Neuronal stem cell (in vitro differentiated cells): ENCODE results near the gene DCPS.
"Not testable (repeated sequence)": the region's sequence is repeated elsewhere in the genome, so short reads cannot be mapped to it uniquely, and the experiment has no call there.

Source experiments
- DNase-seq: peaks from one replicate; pipeline ENCODE4 v3.0.0-alpha.2; 2013; ENCODE audit warnings: low spot score
- H2AFZ ChIP-seq: one replicate; pipeline ENCODE4 v1.6.1; 2013; ENCODE audit warnings: mild to moderate bottlenecking, low read length, inconsistent platforms
- H2AK5ac ChIP-seq: 2 replicates; pipeline ENCODE4 v1.6.1; 2013; ENCODE audit warnings: low read depth, mild to moderate bottlenecking, inconsistent platforms, low read length, moderate library complexity, mixed read lengths
- H2BK120ac ChIP-seq: 2 replicates; pipeline ENCODE4 v1.6.1; 2013; ENCODE audit warnings: low read depth, mild to moderate bottlenecking, inconsistent platforms, low read length, moderate library complexity, mixed read lengths
- H2BK12ac ChIP-seq: one replicate; pipeline ENCODE4 v1.6.1; 2013; ENCODE audit warnings: low read length, inconsistent platforms
- H2BK15ac ChIP-seq: 2 replicates; pipeline ENCODE4 v1.6.1; 2013; ENCODE audit warnings: mild to moderate bottlenecking, low read length, inconsistent platforms, mixed read lengths
- H2BK5ac ChIP-seq: one replicate; pipeline ENCODE4 v1.6.1; 2013; ENCODE audit warnings: inconsistent platforms, mild to moderate bottlenecking, low read length, moderate library complexity
- H3K14ac ChIP-seq: one replicate; pipeline ENCODE4 v1.6.1; 2013; ENCODE audit warnings: low read length, inconsistent platforms
- H3K18ac ChIP-seq: 2 replicates; pipeline ENCODE4 v1.6.1; 2013; ENCODE audit warnings: low read length, inconsistent platforms
- H3K23ac ChIP-seq: 2 replicates; pipeline ENCODE4 v1.6.1; 2013; ENCODE audit warnings: low read depth, mild to moderate bottlenecking, mixed read lengths, low read length, inconsistent platforms; ENCODE audit not compliant: poor library complexity
- H3K27ac ChIP-seq: replicated peaks from 3 replicates; pipeline ENCODE4 v1.5.1; 2013; ENCODE audit warnings: low read length, inconsistent platforms
- H3K27me3 ChIP-seq, 3 experiments: 2 replicates each; pipeline ENCODE4 v1.6.1; 2013; ENCODE audit warnings: low read length in 3 of 3, mild to moderate bottlenecking in 2 of 3, inconsistent platforms in 1 of 3, low read depth in 1 of 3, mixed read lengths in 1 of 3, moderate library complexity in 1 of 3; ENCODE audit not compliant: control insufficient read depth in 3 of 3, insufficient read depth in 3 of 3
- H3K36me3 ChIP-seq, 2 donors: replicated peaks in 1 of 2; 2 replicates each; pipeline ENCODE4 v1.6.1; 2013; ENCODE audit warnings: low read length in 2 of 2; ENCODE audit not compliant: control insufficient read depth in 2 of 2, insufficient read depth in 2 of 2
- H3K4ac ChIP-seq: 2 replicates; pipeline ENCODE4 v1.6.1; 2013; ENCODE audit warnings: inconsistent platforms, mild to moderate bottlenecking, low read length, moderate library complexity
- H3K4me1 ChIP-seq, 2 donors: 1 replicate in 1 of 2; 2 replicates in 1 of 2; pipeline ENCODE4 v1.6.1; 2013; ENCODE audit warnings: low read length in 2 of 2, low read depth in 1 of 2; ENCODE audit not compliant: control insufficient read depth in 2 of 2, insufficient read depth in 1 of 2
- H3K4me2 ChIP-seq: one replicate; pipeline ENCODE4 v1.6.1; 2013; ENCODE audit warnings: mild to moderate bottlenecking, low read length, inconsistent platforms; ENCODE audit not compliant: insufficient read depth, poor library complexity, severe bottlenecking
- H3K4me3 ChIP-seq, 2 donors: 2 replicates each; pipeline ENCODE4 v1.5.1; 2013; ENCODE audit warnings: low read length in 2 of 2, mild to moderate bottlenecking in 2 of 2, inconsistent platforms in 1 of 2, moderate library complexity in 1 of 2
- H3K79me1 ChIP-seq: one replicate; pipeline ENCODE4 v1.6.1; 2013; ENCODE audit warnings: low read depth, mild to moderate bottlenecking, inconsistent platforms, low read length, moderate library complexity
- H3K9ac ChIP-seq: one replicate; pipeline ENCODE4 v1.6.1; 2013; ENCODE audit warnings: mild to moderate bottlenecking, low read depth, low read length, inconsistent platforms; ENCODE audit not compliant: poor library complexity
- H3K9me3 ChIP-seq, 2 donors: replicated peaks in 1 of 2; 2 replicates each; pipeline versions ENCODE3 to v1.6.1; 2013; ENCODE audit warnings: low read length in 2 of 2, mild to moderate bottlenecking in 2 of 2, inconsistent platforms in 1 of 2, low read depth in 1 of 2, mixed read lengths in 1 of 2, moderate library complexity in 1 of 2; ENCODE audit not compliant: control insufficient read depth in 2 of 2, insufficient read depth in 1 of 2
- H4K8ac ChIP-seq: one replicate; pipeline ENCODE4 v1.6.1; 2013; ENCODE audit warnings: low read depth, mild to moderate bottlenecking, inconsistent platforms, low read length, moderate library complexity
- H4K91ac ChIP-seq: one replicate; pipeline ENCODE4 v1.6.1; 2013; ENCODE audit warnings: low read length, low read depth, mild to moderate bottlenecking, inconsistent platforms; ENCODE audit not compliant: poor library complexity
- WGBS, 2 donors: extraction: QIAGEN DNeasy Blood & Tissue Kit; methylation state at CpG; one replicate each; pipeline ENCODE4 v1.1.7; 2013; ENCODE audit warnings: missing lambda C conversion rate in 2 of 2, mixed read lengths in 1 of 2; ENCODE audit not compliant: insufficient read length in 2 of 2, insufficient replicate concordance in 1 of 2; ENCODE audit errors: extremely low coverage in 2 of 2; 5-methylcytosine and 5-hydroxymethylcytosine counted together

Gene DCPS

DNA sequence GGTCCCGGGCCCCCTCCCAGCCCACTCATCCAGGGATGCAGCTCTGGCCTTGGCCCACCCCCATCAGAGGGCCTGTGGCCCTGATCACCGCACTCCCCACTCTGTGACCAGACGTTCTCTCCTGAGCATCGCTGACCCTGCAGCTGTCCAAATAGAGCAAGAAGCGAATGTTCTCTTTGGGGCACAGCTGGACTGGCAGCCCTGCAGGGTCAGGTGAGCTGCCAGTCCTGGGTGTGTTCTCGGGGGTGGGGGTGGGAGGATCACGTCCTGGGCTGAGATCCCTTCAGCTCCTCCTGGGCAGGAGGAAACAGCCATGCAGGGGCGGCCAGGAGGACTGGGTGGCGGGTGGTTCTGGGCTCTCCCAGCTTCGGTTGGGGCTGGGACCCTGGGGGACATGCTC, 78.1 kb downstream of the DCPS start:
- not testable (repeated sequence) for H3K18ac ChIP-seq, H2BK5ac ChIP-seq, H2BK15ac ChIP-seq, H3K27ac ChIP-seq, H3K4me3 ChIP-seq, H3K27me3 ChIP-seq, H3K9me3 ChIP-seq, H2BK120ac ChIP-seq, DNase-seq, H2BK12ac ChIP-seq, H2AFZ ChIP-seq, H3K79me1 ChIP-seq, H3K4me2 ChIP-seq, H2AK5ac ChIP-seq, H3K4ac ChIP-seq, H4K8ac ChIP-seq, H3K9ac ChIP-seq, H3K14ac ChIP-seq, H3K36me3 ChIP-seq, H4K91ac ChIP-seq, H3K23ac ChIP-seq
- peaks cover 0 to 13% of the 10 kb centered on the region in 2 donors for H3K4me1 ChIP-seq
- WGBS, 2 donors, result no CpG with 5 or more reads among the region's 10 CpGs

DNA sequence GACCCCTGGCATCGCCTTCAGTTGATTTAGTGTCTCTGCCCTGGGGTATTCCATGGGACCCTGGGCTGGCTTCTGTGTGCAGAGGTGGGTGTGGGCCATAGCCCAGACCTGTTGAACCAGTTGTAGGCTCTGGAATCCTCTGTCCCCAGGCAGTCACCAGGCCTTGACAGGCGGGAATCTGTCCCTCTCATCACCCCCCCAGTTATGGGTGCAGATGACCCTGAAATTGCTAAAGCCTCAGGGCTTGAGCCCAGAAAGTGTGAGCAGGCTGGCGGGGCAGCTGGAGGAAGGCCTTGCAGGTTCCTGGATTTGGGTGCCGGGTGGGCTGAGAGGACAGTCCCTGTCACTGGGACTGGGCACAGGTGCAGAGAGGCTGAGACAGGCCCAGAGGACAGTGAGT, 78.8 kb downstream of the DCPS start:
- not testable (repeated sequence) for H3K4ac ChIP-seq, H2BK120ac ChIP-seq, H4K91ac ChIP-seq, H3K9me3 ChIP-seq, H2BK5ac ChIP-seq, H3K27me3 ChIP-seq, H4K8ac ChIP-seq, H3K18ac ChIP-seq, H3K4me2 ChIP-seq, H3K4me3 ChIP-seq, H3K23ac ChIP-seq, H3K27ac ChIP-seq, H2BK12ac ChIP-seq, H3K79me1 ChIP-seq, H2BK15ac ChIP-seq, H3K9ac ChIP-seq, H2AFZ ChIP-seq, DNase-seq, H2AK5ac ChIP-seq, H3K14ac ChIP-seq, H3K36me3 ChIP-seq
- peaks cover 0 to 13% of the 10 kb centered on the region in 2 donors for H3K4me1 ChIP-seq
- WGBS, 2 donors, result no CpG with 5 or more reads among the region's 4 CpGs

DNA sequence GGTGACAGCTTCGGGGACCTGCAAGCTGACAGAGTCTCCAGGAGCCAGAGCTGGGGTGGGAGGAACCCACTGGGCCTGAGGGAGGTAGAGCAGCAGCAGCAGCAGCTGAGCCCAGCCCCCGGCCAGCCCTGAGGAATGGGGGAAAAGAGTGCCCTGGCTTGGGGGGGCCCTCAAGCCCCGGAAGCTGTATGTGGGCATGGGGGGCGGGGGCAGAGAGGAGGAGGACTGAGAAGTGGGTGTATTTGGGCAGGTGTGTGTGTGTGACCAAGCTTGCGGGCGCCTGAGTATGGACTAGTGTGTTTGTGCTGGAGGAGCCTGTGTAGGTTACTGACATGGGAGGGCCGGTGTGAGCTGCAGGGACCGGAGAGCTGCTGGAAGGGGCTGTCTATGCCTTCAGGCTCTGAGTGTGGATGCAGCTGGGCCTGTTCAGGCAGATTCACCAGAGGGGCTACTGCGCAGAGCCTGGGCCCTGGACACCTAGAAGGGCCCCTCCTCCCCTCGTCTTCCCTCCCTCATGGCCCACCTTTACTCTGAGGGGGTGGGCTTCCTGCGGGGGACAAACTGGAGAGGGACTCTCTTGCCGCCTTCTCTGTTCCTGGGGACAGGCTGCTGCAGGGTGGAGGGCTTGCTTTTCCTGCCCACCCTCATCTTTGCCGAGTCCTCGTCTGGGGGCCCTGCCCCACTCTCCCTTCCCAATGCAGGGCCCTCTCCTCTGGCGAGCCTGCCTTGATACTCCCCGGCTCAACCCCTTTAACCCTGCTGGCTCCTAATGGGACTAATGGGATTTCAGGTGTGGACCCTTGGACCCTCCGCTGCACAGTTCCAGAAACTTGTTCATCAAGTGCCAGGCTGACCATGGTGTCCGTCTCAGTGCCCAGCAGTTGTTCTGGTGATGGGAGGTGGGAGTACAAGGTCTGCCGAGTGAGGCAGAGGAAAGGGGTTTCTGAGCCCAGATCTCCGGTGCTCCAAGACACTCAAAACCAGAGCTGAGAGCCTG, 79.8 kb downstream of the DCPS start:
- Histone ChIP-seq H3K36me3 (no peaks in the 10 kb centered on the region), H2AFZ (no peak overlapping the region), H3K14ac (no peak overlapping the region), H2BK12ac (no peak overlapping the region), H3K27me3 (no peaks in the 10 kb centered on the region), H3K4me1 (peaks cover 0 to 13% of the 10 kb centered on the region in 2 donors), H3K9me3 (no peaks in the 10 kb centered on the region), H2AK5ac (peak overlapping the region; percentile 79), H4K8ac (no peak overlapping the region), H3K9ac (peak overlapping the region; percentile 44), H3K27ac (no peak overlapping the region), H3K4me2 (no peak overlapping the region), H3K23ac (no peak overlapping the region), H2BK5ac (peak overlapping the region; percentile 75), H3K4ac (no peak overlapping the region), H3K4me3 (no peak overlapping the region), H3K18ac (peak overlapping the region; percentile 48), H3K79me1 (peaks cover 9% of the 10 kb centered on the region), H2BK15ac (peak overlapping the region; percentile 6), H2BK120ac (no peak overlapping the region), H4K91ac (no peak overlapping the region)
- DNase-seq, result no peak
- WGBS, 2 donors, result no CpG with 5 or more reads among the region's 20 CpGs

DNA sequence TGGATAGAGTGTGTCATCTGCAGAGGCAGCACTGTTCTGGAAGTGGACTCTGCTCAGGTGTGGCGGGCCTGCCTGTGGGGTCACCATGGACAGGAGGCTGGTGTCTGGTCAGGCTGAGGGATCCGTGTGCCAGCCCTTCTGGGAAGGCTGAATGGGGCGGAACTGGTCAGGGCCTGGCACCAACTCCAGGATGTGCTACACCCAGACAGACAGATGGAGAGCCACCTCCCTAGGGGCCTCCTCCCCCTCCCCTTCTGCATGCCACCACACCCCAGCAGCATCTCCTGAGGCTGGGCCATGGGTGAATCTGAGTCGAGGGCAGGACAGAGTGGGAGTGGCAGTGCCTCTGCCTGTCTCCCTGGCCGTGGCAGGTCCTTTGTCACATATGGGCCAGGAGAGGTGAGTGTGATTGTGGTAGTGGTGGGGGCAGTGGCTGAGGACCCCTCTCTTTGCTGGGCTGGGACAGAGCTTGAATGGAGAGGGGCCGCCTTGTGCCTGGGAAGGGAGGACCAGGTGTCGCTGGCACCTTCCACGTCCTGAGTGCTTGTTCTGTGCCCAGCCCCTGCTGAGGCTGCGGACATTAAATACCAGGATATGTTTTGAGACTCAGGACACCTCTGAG, 80.7 kb downstream of the DCPS start:
- WGBS, 2 donors, result no CpG with 5 or more reads among the region's 9 CpGs
- peaks cover 9% of the 10 kb centered on the region for H3K79me1 ChIP-seq
- no peak for DNase-seq
- H3K9me3 ChIP-seq, result no peaks in the 10 kb centered on the region
- H2BK15ac ChIP-seq, result no peak overlapping the region
- peaks cover 0 to 13% of the 10 kb centered on the region in 2 donors for H3K4me1 ChIP-seq
- H3K9ac ChIP-seq, result no peak overlapping the region
- H3K27ac ChIP-seq, result no peak overlapping the region
- H3K4ac ChIP-seq, result no peak overlapping the region
- no peak overlapping the region for H4K91ac ChIP-seq
- H2AK5ac ChIP-seq, result no peak overlapping the region
- peak overlapping the region in 1 of 2 donors; percentile 12 for H3K4me3 ChIP-seq
- no peak overlapping the region for H2AFZ ChIP-seq
- H3K27me3 ChIP-seq, result no peaks in the 10 kb centered on the region
- H2BK120ac ChIP-seq, result no peak overlapping the region
- H4K8ac ChIP-seq, result no peak overlapping the region
- H3K4me2 ChIP-seq, result no peak overlapping the region
- no peaks in the 10 kb centered on the region for H3K36me3 ChIP-seq
- no peak overlapping the region for H2BK12ac ChIP-seq
- peak overlapping the region; percentile 47 for H3K14ac ChIP-seq
- peak overlapping the region; percentile 75 for H2BK5ac ChIP-seq
- H3K23ac ChIP-seq, result peak overlapping the region; percentile 55
- no peak overlapping the region for H3K18ac ChIP-seq
